Stimulated activated CD8-positive, alpha-beta memory T cell treated with anti-CD3 and anti-CD28 coated beads, Interleukin-15, amount 100 ng/mL, for 48 hours (primary cell): ENCODE data around the gene SIX6.
"Not testable (repeated sequence)": the region's sequence is repeated elsewhere in the genome, so short reads cannot be mapped to it uniquely, and the experiment has no call there.

Source experiments
- DNase-seq, 2 donors: peaks; one replicate each; pipeline ENCODE4 v3.0.0-alpha.2; 2020; ENCODE audit warnings: low read depth in 2 of 2

SIX6 gene

DNA sequence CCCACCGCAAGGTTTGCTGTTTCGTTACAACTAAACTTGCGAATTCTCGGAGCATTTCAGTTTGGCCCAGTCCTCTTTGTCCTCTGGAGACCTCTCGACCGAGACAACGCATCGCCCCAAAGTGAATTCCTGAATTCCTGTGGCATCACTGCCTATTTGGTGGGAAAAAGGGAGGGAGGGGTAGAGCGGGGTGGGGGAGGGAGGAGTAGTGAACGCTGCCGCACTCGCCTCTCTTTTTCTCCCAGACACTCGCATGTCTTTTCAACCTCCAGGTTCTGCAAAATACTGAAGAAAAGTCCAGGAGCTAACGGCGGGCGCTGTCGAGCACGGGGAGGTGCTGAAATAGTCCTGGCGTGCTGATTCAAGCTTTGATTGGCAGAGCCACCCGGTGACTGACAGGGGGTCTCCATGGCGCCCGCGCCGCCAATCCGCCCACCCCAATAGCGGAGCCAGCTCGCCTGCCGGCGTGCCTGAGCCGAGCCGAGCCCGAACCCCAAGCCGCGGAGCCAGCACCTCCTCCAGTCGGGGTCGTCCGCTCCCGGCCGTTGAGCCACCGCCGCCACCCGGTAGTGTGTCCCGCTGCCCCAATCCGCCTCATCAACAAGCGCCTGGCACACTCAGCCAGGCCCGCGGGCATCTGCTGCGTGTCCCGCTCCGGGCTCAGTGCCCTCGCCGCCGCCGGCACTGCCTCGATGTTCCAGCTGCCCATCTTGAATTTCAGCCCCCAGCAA, at the start of gene SIX6:
Gene SIX6 (plus strand): TSS at position 440 of the 731 bp plus-strand sequence. CDS start 253 bp downstream, at position 693.
- DNase-seq, result no peak

DNA sequence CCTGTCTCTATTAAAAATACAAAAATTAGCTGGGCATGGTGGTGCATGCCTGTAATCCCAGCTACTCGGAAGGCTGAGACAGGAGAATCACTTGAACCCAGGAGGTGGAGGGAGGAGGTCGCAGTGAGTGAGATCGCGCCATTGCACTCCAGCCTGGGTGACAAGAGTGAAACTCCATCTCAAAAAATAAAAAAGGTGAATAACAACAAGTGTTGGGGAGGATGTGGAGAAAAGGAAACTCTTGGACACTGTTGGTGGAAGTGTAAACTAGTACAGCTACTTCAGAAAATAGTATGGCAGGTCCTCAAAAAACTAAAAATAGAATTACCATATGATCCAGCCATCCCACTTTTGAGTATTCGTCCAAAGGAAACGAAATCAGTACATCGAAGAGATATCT, 28.7 kb upstream of the SIX6 start:
- not testable (repeated sequence) for DNase-seq

DNA sequence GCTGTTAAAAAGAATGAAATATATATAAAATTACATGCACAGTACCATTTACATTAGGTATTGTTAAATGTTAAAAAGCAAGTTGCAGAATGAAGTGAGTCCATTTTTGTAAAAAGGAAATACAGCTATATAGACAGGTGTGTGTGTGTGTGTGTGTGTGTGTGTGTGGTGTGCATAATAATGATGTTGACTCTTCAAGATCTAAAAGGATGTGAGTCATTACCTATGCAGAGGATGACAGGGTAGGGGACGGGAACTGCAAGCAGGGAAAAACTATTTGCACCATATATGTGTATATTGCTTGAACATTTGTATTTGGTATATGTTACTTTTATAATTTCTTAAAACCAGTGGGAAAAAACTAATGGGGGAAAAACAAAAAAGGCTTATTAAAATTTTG, 26.2 kb upstream of the SIX6 start:
- DNase-seq, result no peak

DNA sequence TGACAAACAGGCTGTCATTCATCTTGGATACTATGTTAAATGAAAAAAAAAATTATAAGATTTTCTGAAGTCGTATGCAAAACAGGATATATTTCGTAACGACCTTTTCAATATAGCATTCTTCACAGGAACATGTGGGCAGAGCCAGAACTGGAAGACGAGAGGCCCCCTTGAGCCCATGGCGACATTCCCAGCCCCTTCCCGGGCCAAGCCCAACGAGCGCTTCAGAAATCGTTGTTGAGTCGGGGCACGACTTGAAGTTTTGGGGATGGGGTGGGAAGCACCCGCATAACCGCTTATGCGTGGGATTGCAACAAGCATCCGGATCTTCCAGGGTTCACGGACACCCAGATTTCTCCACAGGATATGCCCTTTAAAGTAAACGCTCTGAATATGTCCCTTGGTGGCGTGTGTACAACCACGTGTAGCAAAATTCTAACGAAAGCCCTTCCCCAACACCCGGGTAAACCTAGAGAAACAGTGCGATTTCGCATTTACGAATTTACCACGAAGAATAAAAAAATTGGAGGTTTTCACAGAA, 23.8 kb upstream of the SIX6 start:
- DNase-seq, result no peak

DNA sequence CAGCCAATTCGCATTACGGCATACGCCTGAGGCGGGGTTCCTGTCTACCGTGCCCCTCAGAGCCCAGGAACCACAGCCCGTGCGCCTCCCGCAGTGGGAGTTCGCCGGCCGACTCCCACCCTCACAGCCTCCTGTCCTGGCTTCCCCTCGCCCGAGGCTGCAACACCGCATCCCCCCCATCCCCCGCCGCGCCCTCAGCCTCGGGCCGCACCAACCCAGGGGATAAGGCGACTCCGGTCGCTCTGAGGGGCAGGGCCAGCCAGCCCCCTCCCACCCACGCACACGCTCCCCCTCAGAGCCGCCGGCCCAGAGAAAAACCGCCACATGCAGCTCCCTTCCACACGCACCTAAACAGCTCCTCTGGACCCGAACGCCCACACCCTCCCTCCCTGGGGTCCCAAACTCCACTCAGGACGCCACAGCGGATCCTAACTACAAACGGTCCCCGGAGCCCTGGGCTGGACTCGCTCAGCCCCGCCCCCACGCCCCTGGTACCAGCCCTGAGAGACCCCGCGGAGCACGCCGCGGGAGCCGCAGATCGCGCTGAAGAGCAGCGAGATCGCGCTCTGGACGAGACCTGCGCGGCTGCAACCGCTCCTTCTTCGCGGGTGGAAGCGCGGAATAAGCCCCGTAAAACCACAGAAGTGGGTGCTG, 23.2 kb upstream of the SIX6 start, which contains the start of gene C14orf39:
Gene C14orf39 (minus strand): TSS at position 466 of the 654 bp plus-strand sequence. CDS start 985 bp downstream, outside the sequence.
- DNase-seq, result no peak

DNA sequence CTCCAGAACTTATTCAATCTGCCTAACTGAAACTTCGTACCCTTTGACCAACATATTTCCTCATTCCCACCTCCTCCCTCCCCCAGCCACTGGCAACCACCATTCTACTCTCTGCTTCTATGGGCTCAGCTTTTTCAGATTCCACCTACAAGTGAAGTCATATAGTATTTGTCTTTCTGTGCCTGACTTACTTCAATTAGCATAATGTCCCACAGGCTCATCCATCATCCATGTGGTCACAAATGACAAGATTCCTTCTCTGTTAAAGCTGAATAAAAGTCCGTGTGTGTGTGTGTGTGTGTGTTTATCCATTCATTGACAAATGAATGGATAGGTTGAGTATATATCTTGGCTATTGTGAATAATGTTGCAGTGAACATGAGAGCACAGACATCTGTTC, 21.7 kb upstream of the SIX6 start:
- no peak for DNase-seq

DNA sequence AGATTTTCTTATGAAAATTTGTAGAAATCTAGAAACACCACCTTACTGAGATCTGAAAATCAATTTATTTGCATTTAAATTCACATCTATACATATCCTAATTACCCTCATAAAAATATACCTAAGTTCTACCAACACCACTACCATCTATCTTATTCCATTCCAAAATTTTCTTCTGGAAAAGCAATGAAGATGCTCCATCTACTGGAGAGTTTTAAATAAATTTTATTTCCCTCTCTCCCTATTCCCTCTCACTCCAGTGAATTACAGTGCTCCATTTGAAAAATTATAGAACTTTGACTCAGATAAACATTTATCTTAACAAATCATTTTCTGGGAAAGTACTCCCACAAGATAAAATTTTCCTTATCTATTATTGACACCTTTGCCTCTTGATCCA, 20.8 kb upstream of the SIX6 start:
- no peak for DNase-seq

DNA sequence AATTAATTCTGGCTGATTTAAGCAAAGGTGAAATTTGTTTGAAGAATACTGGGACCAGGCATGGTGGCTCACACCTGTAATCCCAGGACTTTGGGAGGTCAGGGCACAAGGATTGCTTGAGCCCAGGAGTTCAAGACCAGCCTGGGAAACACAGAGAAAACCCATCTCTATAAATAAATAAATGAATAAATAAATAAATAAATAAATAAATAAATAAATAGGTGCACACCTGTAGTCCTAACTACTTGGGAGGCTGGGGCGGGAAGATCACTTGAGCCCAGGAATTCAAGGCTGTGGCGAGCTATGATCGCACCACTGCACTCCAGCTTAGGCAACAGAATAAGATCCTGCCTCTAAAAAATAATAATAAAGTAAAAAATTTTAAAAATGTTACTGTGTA, 18.7 kb upstream of the SIX6 start:
- DNase-seq, result no peak

DNA sequence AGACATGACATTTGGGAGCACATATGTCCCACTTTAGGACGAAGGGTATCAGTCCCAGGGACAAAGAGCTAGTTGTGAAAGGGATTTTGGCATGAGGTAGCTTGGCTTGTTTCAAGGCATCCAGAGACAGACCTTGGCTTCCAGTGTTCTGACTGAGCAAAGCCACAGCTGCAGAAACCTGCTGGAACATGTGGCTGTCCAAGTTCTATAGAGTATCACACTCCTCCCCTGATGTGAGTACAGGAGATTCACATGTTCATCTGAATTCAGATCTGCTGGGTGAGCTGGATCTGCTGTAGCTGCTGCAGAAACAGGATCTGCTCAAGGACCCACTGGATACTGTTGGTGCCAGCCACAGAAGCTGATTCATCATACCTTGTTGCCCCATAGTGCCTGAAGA, 13.0 kb upstream of the SIX6 start:
- DNase-seq, result no peak

DNA sequence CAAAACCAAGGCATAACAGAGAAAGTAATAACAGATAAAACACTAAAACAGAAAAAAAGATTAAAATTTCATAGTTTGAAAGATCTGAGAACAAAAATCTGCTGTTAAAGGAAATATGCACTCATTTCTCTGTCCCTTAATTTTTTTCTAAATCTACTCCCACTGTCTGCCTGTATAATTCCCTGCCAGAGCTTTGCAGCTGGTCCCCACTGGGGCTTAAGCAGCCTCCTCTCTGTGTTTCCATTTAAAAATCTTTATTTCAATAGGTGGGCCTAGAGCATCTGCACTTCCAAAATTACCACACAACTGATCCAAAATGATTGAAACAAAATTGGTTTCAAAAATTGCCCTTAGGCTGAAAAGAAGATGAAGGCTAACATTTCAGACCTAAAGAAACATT, 6.4 kb upstream of the SIX6 start:
- no peak for DNase-seq

DNA sequence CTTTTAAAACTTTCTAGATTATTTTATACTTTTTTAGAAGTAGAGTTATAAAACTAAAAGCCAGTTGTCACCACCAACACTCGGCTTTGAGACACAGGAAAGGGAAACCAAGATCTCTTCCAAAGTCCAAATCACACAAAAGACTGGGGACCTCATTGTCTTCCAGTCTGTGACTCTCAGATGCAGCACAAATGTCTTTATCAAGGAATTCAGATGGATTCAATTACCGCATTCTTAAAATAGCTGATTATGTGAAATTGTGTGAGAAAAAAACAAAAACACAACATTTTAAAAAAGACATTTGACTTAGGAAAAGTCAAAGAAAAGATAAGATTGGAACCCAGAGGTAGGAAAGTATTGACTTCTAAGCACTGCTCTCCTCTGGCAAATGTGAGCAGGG, 3.5 kb upstream of the SIX6 start:
- DNase-seq, result no peak

DNA sequence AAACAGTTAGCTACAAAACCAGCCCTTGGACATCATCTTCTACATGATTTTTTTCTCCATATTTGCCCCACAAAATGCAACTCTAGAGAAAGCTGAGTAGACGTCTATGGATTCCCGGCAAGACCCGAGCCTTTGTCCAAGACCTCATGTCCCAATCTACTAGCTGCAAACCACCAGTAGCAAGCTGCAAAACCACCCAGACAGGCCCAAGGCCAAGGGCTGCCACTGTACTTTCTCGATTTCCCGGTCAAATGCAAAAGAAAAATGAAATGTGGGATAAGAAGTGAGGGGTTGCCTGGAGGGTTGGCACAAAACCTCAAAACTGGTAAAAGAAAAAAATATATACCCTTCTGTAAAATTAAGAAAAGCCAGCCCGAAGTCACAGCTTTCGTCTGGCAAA, 2.9 kb upstream of the SIX6 start:
- no peak for DNase-seq

DNA sequence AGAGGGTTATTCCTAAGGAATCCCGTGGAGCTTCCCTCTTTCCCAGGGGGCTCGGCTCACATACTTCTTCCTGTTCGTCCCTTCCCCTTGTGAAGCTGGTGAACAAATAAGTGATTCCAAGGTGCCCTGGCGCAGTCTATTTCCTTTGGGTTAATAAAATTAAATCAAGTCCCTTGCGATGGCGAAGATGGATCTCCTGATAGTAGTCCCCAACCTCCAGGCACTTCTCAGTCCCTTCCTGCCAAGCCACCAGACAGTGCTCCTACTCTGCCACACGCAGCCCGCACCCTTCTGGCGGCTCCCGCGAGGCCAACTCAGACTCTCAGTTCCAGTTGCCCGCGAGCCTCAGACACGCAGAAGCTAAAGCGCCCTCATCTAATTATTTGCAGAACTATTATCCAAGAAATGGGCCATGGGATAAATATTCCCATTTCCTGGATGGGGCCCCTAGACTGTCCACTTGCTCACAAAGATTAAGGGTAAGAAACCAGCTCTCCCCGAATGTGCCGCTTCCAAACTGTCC, 2.4 kb upstream of the SIX6 start:
- DNase-seq, result no peak

DNA sequence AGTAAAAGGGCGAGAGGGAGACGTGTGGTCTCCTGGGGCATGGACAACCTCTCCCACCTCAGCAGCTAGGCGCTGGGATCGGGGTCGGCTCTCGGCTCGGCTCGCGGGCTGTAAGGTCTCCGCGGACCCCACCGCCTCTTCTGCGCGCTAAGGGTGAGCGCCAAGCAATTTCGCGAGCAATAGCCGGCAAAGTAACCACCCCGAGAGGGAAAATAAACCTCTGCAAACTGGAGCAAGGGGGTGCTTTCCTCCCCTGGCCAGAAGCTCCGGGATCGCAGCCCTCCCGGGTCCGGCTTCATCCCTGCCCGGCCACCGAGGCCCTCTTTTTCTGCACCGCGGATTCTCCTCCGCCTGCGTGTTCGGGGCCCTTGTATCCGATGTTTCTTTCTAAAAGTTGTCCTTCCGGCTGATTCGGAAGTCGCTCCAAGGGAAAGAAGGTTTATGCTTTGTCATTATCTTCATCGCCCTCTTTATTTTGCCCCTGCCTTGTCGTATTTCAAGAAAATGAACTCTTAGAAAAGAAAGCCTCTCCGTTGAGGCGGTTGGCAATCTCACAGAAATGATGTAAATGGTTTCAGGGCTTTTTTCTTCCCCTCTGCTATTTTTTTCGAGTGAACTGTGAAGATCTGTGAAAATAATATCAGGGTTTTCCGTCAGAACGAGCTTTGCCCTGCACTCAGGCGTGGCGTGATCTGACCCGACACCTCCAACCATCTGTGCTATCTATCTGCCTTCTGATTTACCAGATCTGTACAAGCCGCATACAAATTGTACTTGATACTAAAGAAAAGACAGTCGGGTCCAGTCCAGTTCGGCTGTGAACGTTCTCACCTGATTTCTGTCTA, 1.7 kb upstream of the SIX6 start:
- no peak for DNase-seq

DNA sequence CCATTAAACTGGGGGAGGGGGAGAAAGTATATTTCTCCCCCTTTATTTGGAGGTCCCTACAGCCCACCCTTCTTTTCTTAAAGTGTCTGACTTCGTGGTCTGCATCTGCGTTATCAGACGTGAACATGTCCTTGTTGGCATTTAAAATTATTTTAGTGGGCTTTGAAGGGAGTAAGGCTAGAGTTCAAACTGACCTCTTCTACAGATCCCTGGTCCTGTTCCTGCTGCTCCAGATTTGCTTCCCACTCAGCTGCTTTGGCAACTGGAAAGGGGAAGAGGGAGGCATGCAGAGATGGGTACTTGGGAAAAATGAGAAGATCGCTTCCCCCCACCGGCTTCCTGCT, 611 bp upstream of the SIX6 start:
- DNase-seq, result no peak

DNA sequence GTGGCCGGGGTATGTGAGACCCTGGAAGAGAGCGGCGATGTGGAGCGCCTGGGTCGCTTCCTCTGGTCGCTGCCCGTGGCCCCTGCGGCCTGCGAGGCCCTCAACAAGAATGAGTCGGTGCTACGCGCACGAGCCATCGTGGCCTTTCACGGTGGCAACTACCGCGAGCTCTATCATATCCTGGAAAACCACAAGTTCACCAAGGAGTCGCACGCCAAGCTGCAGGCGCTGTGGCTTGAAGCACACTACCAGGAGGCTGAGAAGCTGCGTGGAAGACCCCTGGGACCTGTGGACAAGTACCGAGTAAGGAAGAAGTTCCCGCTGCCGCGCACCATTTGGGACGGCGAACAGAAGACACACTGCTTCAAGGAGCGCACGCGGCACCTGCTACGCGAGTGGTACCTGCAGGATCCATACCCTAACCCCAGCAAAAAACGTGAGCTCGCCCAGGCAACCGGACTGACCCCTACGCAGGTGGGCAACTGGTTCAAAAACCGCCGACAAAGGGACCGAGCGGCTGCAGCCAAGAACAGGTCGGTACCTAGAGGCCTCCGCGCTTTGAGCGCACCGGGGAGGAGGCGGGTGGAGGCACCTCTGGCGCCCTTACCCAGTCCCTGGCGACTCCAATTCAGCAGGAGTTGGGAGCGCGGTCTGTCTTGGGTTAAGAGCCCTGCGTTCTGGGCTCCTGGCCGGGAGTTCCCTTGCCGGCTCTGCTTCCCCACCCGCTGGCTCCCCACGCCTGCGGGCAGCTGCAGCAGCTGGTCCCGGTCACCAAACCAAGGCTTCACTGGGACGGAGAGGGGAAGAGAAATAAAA, 700 bp downstream of the SIX6 start:
- no peak for DNase-seq

DNA sequence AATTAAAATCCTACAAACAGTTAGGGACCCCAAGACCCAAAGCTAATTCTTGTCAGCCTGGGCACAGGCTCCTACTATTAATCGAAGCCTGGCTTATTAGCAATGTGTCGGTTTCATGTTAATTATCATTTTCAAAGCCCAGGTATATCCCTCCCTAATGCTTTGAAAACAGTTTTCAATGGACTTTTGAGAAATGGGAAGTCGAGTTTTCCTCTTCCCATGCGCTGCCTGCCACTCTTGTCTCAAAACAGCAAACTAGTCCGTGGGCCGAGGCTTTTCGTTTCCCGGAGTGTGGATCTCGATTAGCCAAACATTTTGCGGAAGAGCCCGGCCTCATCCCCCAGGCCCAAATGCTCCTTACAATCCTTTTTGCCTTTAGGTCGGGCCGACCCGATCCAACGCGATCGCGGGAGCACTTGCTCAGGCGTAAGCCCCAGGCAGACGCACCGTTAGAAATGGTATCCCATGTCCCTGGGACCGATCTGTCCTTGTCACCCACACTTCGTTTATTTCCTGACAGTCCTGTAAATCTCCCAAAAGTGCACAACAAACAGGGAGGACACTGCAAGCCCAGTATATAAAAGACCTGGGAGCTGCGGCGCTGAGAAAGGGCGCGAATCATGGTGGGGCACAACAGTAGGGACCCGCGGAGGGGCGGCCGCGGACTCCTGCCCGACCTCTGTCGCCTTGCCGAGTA, 1.5 kb downstream of the SIX6 start:
- DNase-seq, result no peak

DNA sequence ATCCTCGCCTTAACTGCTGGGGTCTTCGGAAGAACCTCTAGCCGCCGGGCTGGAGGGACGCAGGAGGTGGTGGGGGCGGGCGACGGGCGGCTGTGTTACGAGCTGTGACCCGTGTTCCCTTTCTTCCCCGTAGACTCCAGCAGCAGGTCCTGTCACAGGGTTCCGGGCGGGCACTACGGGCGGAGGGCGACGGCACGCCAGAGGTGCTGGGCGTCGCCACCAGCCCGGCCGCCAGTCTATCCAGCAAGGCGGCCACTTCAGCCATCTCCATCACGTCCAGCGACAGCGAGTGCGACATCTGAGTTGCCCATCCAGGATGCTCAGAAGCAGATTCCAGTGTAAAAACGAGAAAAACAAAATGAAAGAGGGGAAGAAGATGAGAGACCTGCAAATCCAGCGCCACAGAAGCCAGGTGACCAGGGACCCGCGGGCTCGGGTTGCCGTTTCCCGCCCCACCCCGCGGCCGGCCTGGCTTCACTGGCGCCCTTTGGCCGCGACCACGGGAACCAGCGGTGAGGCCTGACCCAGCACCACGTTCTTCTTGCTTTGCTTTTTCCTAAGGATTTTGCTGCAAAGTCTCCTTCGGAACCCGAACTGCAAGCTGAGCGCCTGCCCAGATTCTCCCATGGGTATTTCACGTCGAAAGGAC, 2.1 kb downstream of the SIX6 start:
- DNase-seq, result no peak

DNA sequence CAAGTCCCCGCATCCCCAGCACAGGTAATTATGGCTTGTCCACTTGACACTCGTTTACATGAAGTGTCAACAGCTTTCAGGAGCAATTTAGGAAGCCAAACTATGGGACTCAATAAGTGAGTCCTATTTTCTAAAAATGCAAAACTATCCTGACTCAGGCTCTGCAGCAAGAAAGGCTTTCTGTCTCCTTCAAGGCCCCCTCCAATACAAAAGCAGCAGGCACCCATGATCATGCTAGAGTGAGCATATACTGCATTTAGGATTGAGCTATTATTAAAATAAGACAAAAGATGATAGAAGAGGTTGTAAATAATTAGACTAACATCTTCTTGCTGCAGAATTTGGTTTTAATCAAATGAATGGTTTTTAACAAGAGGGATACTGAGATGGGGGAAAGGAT, 3.2 kb downstream of the SIX6 start:
- no peak for DNase-seq

DNA sequence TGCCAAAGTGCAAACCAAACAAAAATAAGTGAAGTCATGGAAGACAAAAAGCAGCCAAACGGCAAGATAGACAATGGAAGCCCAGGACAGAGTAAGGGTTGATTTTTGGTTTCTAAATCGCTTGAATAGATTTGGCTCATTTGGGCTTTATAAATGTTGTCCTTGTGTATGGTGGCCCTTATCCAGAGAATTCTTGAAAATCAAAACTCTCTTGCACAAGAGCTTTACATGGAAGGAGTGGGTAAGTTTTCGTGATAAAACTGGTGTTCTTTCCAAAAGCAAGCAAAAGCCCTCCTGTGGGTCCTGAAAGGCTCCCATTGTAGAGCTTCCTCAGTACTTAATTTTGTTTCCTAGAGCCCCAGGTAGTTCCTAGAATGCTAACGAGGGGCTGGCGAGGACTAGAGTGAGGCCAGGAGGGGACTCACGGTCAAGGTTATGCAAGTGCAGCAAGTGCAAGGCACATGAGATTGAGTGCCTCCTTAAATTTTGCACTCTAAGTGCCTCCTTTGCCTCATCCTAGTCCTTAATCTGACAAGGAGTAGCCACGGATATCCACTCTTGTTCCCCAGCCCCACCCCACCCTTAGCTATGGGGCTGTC, 4.1 kb downstream of the SIX6 start:
- no peak for DNase-seq
